ENCODE measurements around the gene TLCD3B.

The TLCD3B gene

GRCh38 chr16:30066761-30067583 is 35.9 kb upstream of the TLCD3B start:
- Histone ChIP-seq H3K9ac (ENCODE audit: low read length) (peak overlapping the region; percentile 85), H3K4me1 (ENCODE audit: control insufficient read depth, insufficient read depth, low read length) (peaks cover 41% of the 10 kb centered on the region), H3K27ac (ENCODE audit: low read depth, low read length) (peak overlapping the region; percentile 99), H3K4me3 (ENCODE audit: low read length) (peak overlapping the region; percentile 99), H3K27me3 (ENCODE audit: control insufficient read depth, insufficient read depth, low read length) (no peaks in the 10 kb centered on the region), H3K36me3 (ENCODE audit: control insufficient read depth, insufficient read depth, low read length) (peaks cover 43% of the 10 kb centered on the region)

DNA sequence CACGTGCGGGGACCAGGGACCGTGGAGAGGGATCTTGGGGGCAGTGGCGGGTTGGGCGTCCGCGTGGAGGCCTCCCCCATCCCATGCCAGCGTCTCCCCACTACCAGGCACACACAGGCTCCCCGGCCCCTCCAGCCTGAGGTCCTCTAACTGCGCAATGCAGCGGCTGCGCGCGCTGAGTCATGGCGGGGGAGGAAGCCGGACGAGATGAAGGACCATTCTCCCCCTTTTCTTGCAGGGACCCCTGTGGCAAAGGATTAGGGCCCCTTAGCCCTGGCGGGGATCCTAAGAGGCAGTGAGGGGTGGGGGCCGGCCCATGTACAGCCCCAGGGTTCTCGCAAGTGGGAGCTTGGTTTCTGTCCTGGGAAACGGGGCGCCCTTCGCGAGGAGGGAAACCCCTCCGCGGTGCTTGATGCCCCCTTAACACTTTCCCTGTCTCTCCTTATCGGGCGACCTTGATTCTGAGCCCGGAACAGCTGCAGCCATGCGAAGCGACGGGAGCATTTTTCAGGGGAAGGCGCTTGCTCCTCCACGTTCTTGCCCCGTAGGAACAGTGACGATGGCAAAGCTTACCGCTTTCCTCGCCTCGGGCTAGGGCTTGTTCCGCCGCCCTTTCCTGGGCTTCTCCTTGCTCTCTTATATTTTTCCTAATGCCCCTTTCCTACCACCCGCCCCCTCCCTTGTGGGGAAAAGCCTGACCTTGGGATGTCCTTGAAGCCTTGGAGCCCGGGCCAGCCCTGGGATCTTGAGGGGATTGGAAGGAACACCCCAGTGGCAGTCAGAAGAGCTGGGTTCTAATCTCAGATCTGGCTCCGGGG is 35.1 kb upstream of the TLCD3B start:
- Histone ChIP-seq H3K4me3 (ENCODE audit: low read length) (peak overlapping the region; percentile 99), H3K27ac (ENCODE audit: low read depth, low read length) (peak overlapping the region; percentile 99), H3K9ac (ENCODE audit: low read length) (peak overlapping the region; percentile 85), H3K27me3 (ENCODE audit: control insufficient read depth, insufficient read depth, low read length) (no peaks in the 10 kb centered on the region), H3K4me1 (ENCODE audit: control insufficient read depth, insufficient read depth, low read length) (peaks cover 41% of the 10 kb centered on the region), H3K36me3 (ENCODE audit: control insufficient read depth, insufficient read depth, low read length) (peaks cover 39% of the 10 kb centered on the region)

DNA sequence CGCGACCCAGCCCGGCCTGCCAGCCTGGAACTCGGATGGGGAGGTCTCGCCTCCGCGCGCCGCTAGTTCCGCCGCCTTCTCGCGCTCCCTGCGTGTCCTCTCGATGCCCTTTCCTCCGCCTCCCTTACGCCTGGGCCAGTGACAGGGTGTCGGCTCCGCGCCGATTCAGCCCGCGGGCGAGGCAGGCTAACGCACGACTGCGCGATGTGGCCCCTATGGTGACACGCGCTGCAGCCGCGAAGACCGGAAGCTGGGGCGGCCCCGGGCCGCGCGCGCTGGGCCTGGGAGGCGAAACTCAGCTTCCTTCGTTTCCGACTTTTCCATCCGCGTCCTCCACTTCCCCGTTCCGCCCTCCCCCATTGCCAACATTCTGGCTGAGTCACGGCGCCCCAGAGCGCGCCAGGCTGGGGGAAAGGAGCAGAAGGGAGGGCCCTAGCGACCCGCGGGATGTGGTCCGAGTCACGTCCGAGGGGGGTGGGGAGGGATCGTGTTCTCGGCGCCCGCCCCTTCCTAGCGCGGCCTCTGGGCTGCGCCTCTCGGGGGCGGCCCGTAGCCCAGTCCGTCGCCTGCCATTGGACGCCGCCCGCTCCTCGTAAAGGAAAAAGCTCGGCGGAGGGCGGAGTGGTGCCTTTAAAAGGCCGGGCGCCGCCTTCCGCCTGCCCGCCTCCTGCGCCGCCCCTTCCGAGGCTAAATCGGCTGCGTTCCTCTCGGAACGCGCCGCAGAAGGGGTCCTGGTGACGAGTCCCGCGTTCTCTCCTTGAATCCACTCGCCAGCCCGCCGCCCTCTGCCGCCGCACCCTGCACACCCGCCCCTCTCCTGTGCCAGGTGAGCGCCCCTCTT is 34.3 kb upstream of the TLCD3B start, which contains the start of gene ALDOA:
Gene ALDOA, plus strand, starts transcription at position 659 of the 841 bp plus-strand sequence. CDS start 1,138 bp downstream, outside the sequence.
- peak within 1 kb of the TSS; percentile 96 for H3K9ac ChIP-seq (ENCODE audit: low read length)
- peak within 1 kb of the TSS; percentile 99 for H3K4me3 ChIP-seq (ENCODE audit: low read length)
- peaks cover 39% of the 10 kb centered on the region for H3K4me1 ChIP-seq (ENCODE audit: control insufficient read depth, insufficient read depth, low read length)
- H3K36me3 ChIP-seq (ENCODE audit: control insufficient read depth, insufficient read depth, low read length): peaks cover 33% of the 10 kb centered on the region
- H3K27me3 ChIP-seq (ENCODE audit: control insufficient read depth, insufficient read depth, low read length): no peaks in the 10 kb centered on the region
- H3K27ac ChIP-seq (ENCODE audit: low read depth, low read length): peak within 1 kb of the TSS; percentile 100

GRCh38 chr16:30064729-30065101 is 33.6 kb upstream of the TLCD3B start:
- Histone ChIP-seq H3K4me1 (ENCODE audit: control insufficient read depth, insufficient read depth, low read length) (peaks cover 36% of the 10 kb centered on the region), H3K27ac (ENCODE audit: low read depth, low read length) (peak overlapping the region; percentile 100), H3K4me3 (ENCODE audit: low read length) (peak overlapping the region; percentile 90), H3K27me3 (ENCODE audit: control insufficient read depth, insufficient read depth, low read length) (no peaks in the 10 kb centered on the region), H3K36me3 (ENCODE audit: control insufficient read depth, insufficient read depth, low read length) (peaks cover 27% of the 10 kb centered on the region), H3K9ac (ENCODE audit: low read length) (peak overlapping the region; percentile 96)

- peaks cover 21% of the 10 kb centered on the region for H3K36me3 ChIP-seq (ENCODE audit: control insufficient read depth, insufficient read depth, low read length)
- no peaks in the 10 kb centered on the region for H3K27me3 ChIP-seq (ENCODE audit: control insufficient read depth, insufficient read depth, low read length)
- H3K4me3 ChIP-seq (ENCODE audit: low read length): peak overlapping the region; percentile 90
- H3K27ac ChIP-seq (ENCODE audit: low read depth, low read length): peak overlapping the region; percentile 100
- peaks cover 30% of the 10 kb centered on the region for H3K4me1 ChIP-seq (ENCODE audit: control insufficient read depth, insufficient read depth, low read length)
- peak overlapping the region; percentile 96 for H3K9ac ChIP-seq (ENCODE audit: low read length)
These were observed 33.0 kb upstream of the TLCD3B start for GRCh38 chr16:30063893-30064728.

DNA sequence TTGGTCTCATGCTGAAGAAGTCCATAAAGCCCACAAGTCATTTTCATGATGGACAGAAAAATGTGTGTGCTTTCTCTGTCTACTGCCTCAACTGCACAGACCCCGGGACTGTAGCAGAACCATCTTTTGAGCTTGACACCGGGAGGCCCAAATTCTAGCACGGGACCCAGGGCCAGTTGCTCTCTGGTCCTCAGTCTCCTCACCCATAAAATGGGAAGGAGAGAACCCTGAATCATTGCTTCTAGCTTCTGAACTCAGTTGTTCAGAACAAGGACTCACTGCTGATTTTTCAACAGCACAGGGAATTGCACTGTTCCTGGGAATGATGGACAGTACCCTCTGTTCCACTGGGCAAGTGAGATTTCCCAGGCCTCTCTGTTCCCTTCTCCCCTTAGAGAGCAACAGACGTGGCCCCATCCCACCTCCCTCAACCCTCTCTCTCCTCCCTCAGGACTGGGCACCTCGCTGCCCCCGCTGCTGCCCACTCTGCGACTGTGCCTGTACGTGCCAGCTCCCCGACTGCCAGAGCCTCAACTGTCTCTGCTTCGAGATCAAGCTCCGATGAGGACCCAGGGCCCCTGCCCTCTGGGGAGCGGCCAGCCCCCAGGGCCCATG is 32.3 kb upstream of the TLCD3B start:
- Histone ChIP-seq H3K27me3 (ENCODE audit: control insufficient read depth, insufficient read depth, low read length) (no peaks in the 10 kb centered on the region), H3K4me3 (ENCODE audit: low read length) (peak overlapping the region; percentile 90), H3K27ac (ENCODE audit: low read depth, low read length) (peak overlapping the region; percentile 100), H3K4me1 (ENCODE audit: control insufficient read depth, insufficient read depth, low read length) (peaks cover 23% of the 10 kb centered on the region), H3K36me3 (ENCODE audit: control insufficient read depth, insufficient read depth, low read length) (peaks cover 14% of the 10 kb centered on the region), H3K9ac (ENCODE audit: low read length) (peak overlapping the region; percentile 96)

DNA sequence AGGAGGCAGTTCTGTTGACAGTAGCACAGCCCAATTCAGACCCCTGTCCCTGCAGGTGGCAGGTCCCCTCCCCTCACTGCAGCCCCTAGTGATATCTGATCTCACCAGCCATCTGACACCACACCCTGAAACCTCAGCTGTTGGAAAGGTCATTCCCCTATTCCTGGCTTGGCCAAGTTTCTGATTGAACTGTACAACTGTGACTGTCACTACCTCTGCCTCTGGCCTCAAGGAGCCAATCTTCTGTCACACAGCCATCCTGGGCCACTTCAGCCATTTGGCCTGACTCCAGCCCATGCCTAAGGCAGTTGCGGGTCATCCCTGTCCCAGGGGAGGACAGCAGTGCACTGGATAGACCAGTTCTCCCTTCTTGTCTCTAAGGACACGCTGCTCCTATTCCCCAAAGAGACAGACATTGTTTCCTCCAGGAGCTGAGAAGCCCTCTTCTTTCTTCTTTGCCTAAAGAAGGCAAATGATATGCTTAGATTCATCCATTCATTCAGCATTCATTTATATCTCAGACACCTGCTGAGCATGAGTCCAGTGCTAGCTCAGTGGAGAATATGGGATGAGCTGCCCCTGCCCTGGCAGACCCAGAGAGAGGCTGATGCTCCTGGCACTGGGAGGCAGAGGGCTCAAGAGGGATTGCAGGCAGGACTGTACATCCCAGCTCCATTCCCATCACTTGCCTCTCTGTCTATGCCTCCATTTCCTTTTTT is 29.9 kb upstream of the TLCD3B start:
- H3K9ac ChIP-seq (ENCODE audit: low read length): no peak overlapping the region
- H3K27ac ChIP-seq (ENCODE audit: low read depth, low read length): no peak overlapping the region
- H3K4me1 ChIP-seq (ENCODE audit: control insufficient read depth, insufficient read depth, low read length): peaks cover 9% of the 10 kb centered on the region

DNA sequence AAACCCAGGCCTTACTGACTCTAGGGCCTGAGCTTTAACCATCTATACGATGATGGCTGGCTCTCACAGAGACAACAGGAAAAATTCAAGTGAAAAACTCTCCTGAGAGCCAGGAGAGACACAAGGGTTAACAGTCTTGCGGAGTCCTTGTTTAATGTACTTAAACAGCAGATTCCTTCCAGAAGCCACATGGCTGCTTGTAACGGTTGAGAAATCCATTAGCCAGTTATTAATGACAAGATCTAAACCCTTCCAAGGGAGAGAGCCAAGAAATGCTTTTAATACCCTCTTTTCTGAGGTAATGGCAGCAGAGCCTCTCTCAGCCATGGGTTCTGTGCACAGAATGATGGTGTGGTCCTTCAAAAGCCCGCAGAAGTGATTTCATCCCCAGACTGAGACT is 29.3 kb upstream of the TLCD3B start:
- peaks cover 9% of the 10 kb centered on the region for H3K4me1 ChIP-seq (ENCODE audit: control insufficient read depth, insufficient read depth, low read length)
- H3K27ac ChIP-seq (ENCODE audit: low read depth, low read length): no peak overlapping the region
- no peaks in the 10 kb centered on the region for H3K36me3 ChIP-seq (ENCODE audit: control insufficient read depth, insufficient read depth, low read length)
- H3K27me3 ChIP-seq (ENCODE audit: control insufficient read depth, insufficient read depth, low read length): no peaks in the 10 kb centered on the region
- no peak overlapping the region for H3K4me3 ChIP-seq (ENCODE audit: low read length)
- H3K9ac ChIP-seq (ENCODE audit: low read length): no peak overlapping the region

More for the DNA sequence above, 29.9 kb upstream of the TLCD3B start:
- H3K27me3 ChIP-seq (ENCODE audit: control insufficient read depth, insufficient read depth, low read length): no peaks in the 10 kb centered on the region
- no peak overlapping the region for H3K4me3 ChIP-seq (ENCODE audit: low read length)
- H3K36me3 ChIP-seq (ENCODE audit: control insufficient read depth, insufficient read depth, low read length): peaks cover 1% of the 10 kb centered on the region

DNA sequence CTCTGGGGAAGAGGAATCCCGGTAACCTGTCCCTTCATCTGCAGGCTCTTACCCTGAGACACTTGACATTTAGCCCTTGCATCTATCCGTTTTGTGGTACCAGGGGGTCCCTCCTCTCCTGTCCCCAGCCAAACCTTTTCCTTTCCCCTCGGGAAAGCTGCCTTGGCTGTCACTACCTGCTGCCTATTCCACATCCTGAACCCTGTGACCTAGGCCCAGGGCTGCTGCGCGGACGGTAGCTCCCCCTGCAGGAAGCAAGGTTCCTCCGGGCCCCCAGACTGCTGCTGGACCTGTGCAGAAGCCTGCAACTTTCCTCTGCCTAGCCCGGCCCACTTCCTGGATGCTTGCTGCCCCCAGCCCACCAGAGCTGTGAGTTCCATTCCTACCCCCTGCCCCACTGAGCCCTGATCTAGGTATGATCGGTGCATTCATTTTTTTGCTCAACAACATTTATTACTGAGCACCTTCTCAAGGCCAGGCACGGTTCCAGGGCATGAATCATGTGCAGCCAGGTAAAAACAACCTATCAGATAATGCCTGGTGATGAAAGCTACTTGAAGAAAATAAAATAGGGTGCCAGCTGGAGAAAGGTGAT is 24.0 kb upstream of the TLCD3B start:
- Histone ChIP-seq H3K27ac (ENCODE audit: low read depth, low read length) (no peak overlapping the region), H3K27me3 (ENCODE audit: control insufficient read depth, insufficient read depth, low read length) (no peaks in the 10 kb centered on the region), H3K4me3 (ENCODE audit: low read length) (no peak overlapping the region), H3K36me3 (ENCODE audit: control insufficient read depth, insufficient read depth, low read length) (no peaks in the 10 kb centered on the region), H3K9ac (ENCODE audit: low read length) (no peak overlapping the region), H3K4me1 (ENCODE audit: control insufficient read depth, insufficient read depth, low read length) (peaks cover 2% of the 10 kb centered on the region)

- Histone ChIP-seq H3K36me3 (ENCODE audit: control insufficient read depth, insufficient read depth, low read length) (no peaks in the 10 kb centered on the region), H3K4me3 (ENCODE audit: low read length) (no peak overlapping the region), H3K27ac (ENCODE audit: low read depth, low read length) (no peak overlapping the region), H3K27me3 (ENCODE audit: control insufficient read depth, insufficient read depth, low read length) (no peaks in the 10 kb centered on the region), H3K4me1 (ENCODE audit: control insufficient read depth, insufficient read depth, low read length) (peaks cover 2% of the 10 kb centered on the region), H3K9ac (ENCODE audit: low read length) (no peak overlapping the region)
These were observed 23.4 kb upstream of the TLCD3B start for GRCh38 chr16:30054451-30054850.
